Kidney epithelial cell (primary cell): ENCODE data around the gene AVPR1A. TPM values are rescaled to one million over a fixed set of nuclear protein-coding genes. Genes with fewer than 3 reads are reported as not detected.

Experiments
- DNase-seq: peaks from one replicate; pipeline ENCODE4 v3.0.0-alpha.2; 2010; ENCODE audit warnings: low read depth
- H3K27me3 ChIP-seq: 2 replicates; pipeline ENCODE4 v1.6.0; 2011; ENCODE audit warnings: low read length; ENCODE audit not compliant: control insufficient read depth, insufficient read depth
- H3K36me3 ChIP-seq: 2 replicates; pipeline ENCODE4 v1.5.1; 2011; ENCODE audit warnings: low read length; ENCODE audit not compliant: control insufficient read depth, insufficient read depth
- H3K4me3 ChIP-seq: 2 replicates; pipeline ENCODE4 v1.5.1; 2011; ENCODE audit warnings: low read depth, mild to moderate bottlenecking, control low read depth, low read length
- total RNA-seq: library from RNA; depleted of rRNA; stranded (reverse); fragments of >200 nt; gene quantifications from 2 replicates; pipeline ENCODE4 v1.2.3, GENCODE V29; 2015
- TF ChIP-seq, protein P1 (sequence below): IDR thresholded peaks from 2 replicates; pipeline ENCODE4 v1.5.1; 2011; ENCODE audit warnings: mild to moderate bottlenecking, moderate library complexity, low read length, control low read depth, inconsistent platforms; ENCODE audit not compliant: insufficient read depth, poor library complexity, severe bottlenecking

Gene AVPR1A
- total RNA-seq, 1 donor from 2014 or later: 0.13 TPM

DNA sequence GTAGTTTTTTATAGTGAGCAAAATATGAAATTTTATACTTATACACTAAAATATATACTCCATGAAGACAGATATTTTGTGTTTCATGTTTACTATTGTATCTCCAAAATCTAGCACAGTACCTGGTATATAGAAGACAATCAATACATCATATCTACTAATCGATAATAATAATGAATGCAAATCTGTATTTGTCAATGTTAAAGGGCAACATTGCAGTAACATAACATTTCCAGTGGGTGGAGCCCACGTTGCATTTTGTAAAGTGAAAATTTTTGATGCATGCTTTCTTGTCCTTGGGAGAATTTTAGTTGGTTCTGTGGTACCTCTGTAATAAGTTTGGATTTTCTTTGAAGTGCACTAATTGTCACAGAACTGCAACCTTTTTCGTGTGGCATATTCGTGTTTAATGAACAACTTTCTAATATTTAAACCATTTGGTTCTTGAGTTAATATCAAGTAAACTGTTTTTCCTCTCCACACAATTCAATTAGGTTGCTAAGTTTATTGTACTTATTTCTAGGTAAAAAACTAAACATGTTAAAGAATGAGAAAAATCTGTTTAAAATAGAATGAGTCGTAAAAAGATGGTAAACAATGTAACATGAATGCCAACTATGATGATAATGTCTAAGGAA lies 47.4 kb downstream of the AVPR1A start:
- H3K4me3 ChIP-seq: no peak overlapping the region

DNA sequence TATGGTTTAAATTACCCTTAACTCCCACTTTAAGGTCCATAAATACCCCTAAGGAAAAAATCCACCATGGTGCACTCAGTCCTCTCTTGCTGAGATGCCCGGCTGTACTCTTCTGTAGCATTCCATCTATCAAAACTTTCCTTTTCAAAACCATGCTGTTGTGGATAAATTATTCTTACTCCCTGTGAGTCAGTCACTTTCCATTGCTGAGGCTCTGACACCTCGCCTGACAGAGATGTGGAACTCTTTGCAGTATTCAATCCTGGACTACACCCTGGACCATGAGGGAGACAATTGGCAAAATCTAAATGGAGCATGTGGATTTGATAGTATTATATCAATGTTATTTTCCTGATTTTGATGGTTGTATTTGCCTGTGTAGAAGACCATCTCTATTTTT lies 49.1 kb downstream of the AVPR1A start:
- Histone ChIP-seq H3K27me3 (no peaks in the 10 kb centered on the region), H3K4me3 (no peak overlapping the region), H3K36me3 (no peaks in the 10 kb centered on the region)
- TF ChIP-seq, protein P1, sequence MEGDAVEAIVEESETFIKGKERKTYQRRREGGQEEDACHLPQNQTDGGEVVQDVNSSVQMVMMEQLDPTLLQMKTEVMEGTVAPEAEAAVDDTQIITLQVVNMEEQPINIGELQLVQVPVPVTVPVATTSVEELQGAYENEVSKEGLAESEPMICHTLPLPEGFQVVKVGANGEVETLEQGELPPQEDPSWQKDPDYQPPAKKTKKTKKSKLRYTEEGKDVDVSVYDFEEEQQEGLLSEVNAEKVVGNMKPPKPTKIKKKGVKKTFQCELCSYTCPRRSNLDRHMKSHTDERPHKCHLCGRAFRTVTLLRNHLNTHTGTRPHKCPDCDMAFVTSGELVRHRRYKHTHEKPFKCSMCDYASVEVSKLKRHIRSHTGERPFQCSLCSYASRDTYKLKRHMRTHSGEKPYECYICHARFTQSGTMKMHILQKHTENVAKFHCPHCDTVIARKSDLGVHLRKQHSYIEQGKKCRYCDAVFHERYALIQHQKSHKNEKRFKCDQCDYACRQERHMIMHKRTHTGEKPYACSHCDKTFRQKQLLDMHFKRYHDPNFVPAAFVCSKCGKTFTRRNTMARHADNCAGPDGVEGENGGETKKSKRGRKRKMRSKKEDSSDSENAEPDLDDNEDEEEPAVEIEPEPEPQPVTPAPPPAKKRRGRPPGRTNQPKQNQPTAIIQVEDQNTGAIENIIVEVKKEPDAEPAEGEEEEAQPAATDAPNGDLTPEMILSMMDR: no peak
- no peak for DNase-seq

More for the DNA sequence above, 47.4 kb downstream of the AVPR1A start:
- DNase-seq: no peak
- TF ChIP-seq, protein P1: peak; percentile 65
- no peaks in the 10 kb centered on the region for H3K27me3 ChIP-seq
- H3K36me3 ChIP-seq: no peaks in the 10 kb centered on the region

DNA sequence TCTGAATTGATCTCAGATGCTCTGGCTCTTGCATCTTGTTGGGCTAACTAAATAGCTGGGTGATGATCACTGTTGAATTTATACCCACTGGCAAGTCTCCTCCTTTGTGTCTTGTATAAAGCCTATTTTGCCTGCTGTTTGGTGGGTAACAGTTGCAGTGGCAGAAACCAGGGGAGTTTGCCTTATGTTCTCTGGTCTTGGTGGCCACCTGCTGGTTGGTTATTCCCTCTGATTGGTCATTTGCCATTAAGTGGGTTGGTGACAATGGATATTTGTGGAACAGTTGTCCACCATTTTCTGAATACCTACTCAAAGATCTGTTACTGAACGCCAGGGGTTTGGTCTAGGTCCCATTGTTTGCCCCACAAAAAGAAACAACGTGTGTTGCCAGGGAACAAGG lies 52.1 kb downstream of the AVPR1A start:
- H3K4me3 ChIP-seq: no peak overlapping the region
- no peaks in the 10 kb centered on the region for H3K27me3 ChIP-seq
- TF ChIP-seq, protein P1: peak; percentile 31
- H3K36me3 ChIP-seq: no peaks in the 10 kb centered on the region
- DNase-seq: no peak

- TF ChIP-seq, protein P1: no peak
- Histone ChIP-seq H3K4me3 (no peak overlapping the region), H3K27me3 (no peaks in the 10 kb centered on the region), H3K36me3 (no peaks in the 10 kb centered on the region)
- no peak for DNase-seq
These were observed 55.5 kb downstream of the AVPR1A start for GRCh38 chr12:63095369-63095980.

DNA sequence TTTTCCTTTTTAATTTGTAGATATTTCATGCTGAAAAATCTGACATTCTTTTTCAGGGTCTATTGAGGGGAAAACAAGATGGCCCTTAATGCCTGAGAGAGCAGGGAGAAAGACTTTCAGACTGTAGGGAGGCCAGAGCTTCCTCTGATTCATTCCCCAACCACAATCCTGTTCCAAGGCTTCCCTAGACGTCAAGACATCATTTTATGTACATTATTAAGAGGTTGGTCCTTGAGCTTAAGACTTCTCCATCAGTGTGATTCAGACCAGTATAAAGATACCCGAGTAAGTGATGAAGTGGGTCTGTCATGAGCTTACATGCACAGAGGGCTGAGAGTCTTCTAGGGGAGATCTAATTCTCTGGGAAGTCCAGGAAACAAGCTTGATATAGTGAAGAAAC lies 57.3 kb downstream of the AVPR1A start:
- H3K4me3 ChIP-seq: no peak overlapping the region
- H3K27me3 ChIP-seq: no peaks in the 10 kb centered on the region
- H3K36me3 ChIP-seq: no peaks in the 10 kb centered on the region
- DNase-seq: no peak
- TF ChIP-seq, protein P1: no peak

GRCh38 chr12:63093084-63093483 lies 57.9 kb downstream of the AVPR1A start:
- DNase-seq: no peak
- Histone ChIP-seq H3K4me3 (no peak overlapping the region), H3K27me3 (no peaks in the 10 kb centered on the region), H3K36me3 (no peaks in the 10 kb centered on the region)
- TF ChIP-seq, protein P1: no peak
